ENCODE results near the gene IPO13.

The IPO13 gene

DNA sequence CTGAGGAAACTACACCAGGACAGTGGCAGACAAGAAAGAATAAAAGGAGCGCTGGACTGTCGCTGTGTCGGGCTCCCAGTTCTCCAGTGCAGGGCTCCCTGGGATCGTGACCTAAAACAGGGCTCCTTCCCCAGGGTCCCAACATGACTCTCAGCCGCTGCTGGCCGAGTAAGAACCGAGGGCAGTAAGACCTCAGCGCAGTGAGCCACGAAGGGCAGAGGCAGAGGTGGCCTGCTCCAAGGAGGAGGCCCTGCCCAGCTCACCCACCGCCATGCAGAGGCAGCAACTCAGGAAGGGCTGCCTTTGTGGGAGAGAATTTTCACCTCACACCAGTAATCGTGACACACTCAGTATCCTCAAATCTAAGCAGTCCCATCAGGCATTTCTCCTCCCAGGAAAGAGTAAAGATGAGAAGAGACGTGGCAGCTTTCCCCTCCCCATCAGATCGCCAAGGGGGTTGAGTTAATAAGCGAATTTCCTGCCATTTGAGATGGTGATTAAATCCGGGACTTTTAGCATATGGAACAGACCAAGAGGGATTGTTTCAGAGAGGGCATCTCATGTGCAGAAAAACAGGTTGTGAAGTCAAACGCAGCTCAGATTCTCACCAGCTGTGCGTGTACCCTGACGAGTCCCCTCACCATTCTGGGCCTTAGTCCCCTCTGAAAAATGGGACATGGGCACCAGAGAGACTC, 32.9 kb upstream of the IPO13 start:
- no peak overlapping the region for H3K4me3 ChIP-seq (ENCODE audit: low read length)
- DNase-seq (ENCODE audit: low read depth) = no peak
- TF ChIP-seq CTCF (conservative IDR thresholded peaks at IDR 0.05; ENCODE audit: low read length) = no peak

DNA sequence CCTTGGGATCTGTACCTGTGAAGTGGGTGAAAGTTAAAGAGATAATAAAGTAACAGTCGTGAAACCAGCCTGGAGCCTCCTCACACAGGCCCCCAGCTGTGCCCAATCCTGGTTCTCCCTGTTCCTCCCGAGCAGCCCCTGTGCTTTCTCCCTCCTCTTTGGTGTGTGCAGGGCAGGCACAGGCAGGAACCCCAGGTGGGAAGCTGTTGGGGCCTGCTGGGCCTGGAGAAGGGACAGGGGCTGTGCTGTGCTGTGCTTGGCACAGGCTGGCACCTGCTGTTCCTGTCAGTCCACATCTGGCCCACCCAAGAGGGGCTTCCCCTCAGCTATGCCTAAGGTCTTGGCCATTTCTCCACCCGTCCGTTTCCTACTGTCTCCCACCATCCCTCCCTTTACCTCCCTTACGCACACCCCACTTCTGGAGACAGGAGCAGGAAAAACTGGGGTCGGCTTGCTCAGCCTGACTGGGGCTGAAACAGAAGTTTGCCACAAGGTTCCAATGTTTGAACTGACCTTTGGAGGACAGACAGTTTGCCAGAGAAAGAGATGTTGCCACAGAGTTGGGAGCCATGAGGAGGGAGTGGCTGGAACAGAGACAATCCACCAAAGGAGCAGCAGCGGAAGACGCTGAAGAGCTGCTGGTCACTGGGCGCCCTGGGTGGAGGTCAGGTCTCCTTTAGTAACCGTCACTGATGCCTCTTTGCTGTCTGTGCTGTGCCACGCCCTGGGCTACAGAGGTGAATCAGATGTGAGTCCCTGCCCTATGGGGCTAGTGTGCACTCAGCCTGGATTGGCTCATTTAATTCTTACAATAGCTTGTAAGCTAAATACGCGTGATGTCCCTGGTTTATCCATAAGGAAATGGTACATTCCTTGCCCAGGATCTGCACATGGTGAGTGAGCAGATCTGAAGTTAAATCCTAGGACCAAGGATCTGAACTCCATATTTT, 31.9 kb upstream of the IPO13 start:
- H3K4me3 ChIP-seq (ENCODE audit: low read length) = no peak overlapping the region
- no peak for DNase-seq (ENCODE audit: low read depth)
- no peak for TF ChIP-seq CTCF (conservative IDR thresholded peaks at IDR 0.05; ENCODE audit: low read length)

DNA sequence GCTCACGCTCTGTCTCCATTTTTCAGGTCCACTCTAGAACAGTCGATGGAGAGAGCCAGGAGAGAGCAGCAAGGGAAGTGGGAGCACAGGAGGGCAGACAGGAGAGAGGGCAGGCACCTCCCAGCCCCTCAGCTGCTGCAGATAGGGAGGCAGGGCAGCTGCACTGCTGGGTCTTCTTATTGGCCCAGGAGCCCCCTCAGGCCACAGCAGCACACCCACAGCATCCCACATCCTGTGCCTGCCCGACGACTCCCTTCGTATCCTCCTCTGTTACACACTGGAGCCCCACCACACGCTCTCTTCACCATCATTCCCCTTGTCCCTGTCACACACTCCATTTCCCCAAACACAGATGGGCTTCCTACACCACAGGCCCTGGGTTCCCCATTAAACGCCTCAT, 26.8 kb upstream of the IPO13 start:
- TF ChIP-seq CTCF (conservative IDR thresholded peaks at IDR 0.05; ENCODE audit: low read length) = no peak
- H3K4me3 ChIP-seq (ENCODE audit: low read length) = no peak overlapping the region
- no peak for DNase-seq (ENCODE audit: low read depth)

DNA sequence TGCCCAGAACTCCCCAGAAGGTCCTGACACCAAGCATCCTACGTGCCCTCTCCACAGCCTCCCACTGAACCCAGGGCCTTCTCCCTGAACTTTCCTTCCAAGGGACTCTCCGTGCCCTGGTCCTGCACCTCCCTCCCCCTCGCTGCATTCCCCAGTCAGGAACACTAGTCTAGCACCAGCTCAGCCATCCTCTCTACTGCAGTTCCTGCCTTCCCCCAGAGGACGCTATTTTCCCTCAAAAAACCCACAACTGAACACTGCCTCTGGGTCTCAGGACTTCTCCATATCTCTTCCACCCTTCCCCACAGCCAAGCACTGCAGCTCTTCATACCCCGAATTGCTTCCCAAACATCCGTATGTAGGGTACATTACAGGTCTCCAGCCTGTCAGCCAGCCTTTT, 25.7 kb upstream of the IPO13 start:
- no peak for DNase-seq (ENCODE audit: low read depth)
- no peak for TF ChIP-seq CTCF (conservative IDR thresholded peaks at IDR 0.05; ENCODE audit: low read length)
- no peak overlapping the region for H3K4me3 ChIP-seq (ENCODE audit: low read length)

DNA sequence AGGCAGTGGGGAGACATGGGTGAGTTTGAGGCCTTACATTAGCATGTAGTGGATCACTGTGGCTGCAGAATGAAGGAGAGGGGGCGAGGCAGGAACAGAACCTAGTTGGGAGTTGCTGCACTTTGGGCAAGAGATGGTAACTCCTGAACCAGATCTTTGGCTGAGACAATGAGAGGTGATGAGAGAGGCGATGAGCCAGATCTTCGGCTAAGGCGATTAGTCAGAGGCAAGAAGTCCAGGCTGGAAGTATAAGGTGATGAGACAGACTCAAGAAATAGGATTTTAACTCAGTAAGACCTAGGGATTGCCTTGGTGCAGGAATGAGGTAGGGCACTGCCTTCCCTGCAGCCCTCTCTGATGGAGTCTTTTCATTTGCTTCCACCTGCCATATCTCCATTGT, 22.2 kb upstream of the IPO13 start:
- H3K4me3 ChIP-seq (ENCODE audit: low read length) = no peak overlapping the region
- no peak for DNase-seq (ENCODE audit: low read depth)
- no peak for TF ChIP-seq CTCF (conservative IDR thresholded peaks at IDR 0.05; ENCODE audit: low read length)

- no peak for TF ChIP-seq CTCF (conservative IDR thresholded peaks at IDR 0.05; ENCODE audit: low read length)
- H3K4me3 ChIP-seq (ENCODE audit: low read length) = no peak overlapping the region
- DNase-seq (ENCODE audit: low read depth) = no peak
These were observed 20.9 kb upstream of the IPO13 start for GRCh38 chr1:43925846-43926245.
